HUES48 (cell line): ENCODE measurements around the gene SNAPC4.
A peak's percentile ranks its signal among the peaks of the same experiment; 100 is the strongest.

Experiments
- H3K27ac ChIP-seq: one replicate; pipeline ENCODE4 v1.7.0; 2013; ENCODE audit warnings: low read depth, low read length, inconsistent platforms
- H3K27me3 ChIP-seq: 2 replicates; pipeline ENCODE4 v1.6.1; 2013; ENCODE audit warnings: mild to moderate bottlenecking, low read length; ENCODE audit not compliant: control insufficient read depth, insufficient read depth
- H3K36me3 ChIP-seq: 2 replicates; pipeline ENCODE4 v1.6.1; 2013; ENCODE audit warnings: low read length; ENCODE audit not compliant: control insufficient read depth, insufficient read depth
- H3K4me1 ChIP-seq: 2 replicates; pipeline ENCODE4 v1.6.1; 2013; ENCODE audit warnings: mild to moderate bottlenecking, low read length; ENCODE audit not compliant: control insufficient read depth, insufficient read depth
- H3K4me3 ChIP-seq: 2 replicates; pipeline ENCODE4 v1.5.1; 2013; ENCODE audit warnings: mild to moderate bottlenecking, low read depth, low read length
- H3K9ac ChIP-seq: 2 replicates; pipeline ENCODE4 v1.6.1; 2013; ENCODE audit warnings: mild to moderate bottlenecking, low read depth, low read length, moderate library complexity
- H3K9me3 ChIP-seq: 2 replicates; pipeline ENCODE4 v1.6.1; 2013; ENCODE audit warnings: low read length; ENCODE audit not compliant: control insufficient read depth, insufficient read depth

Gene SNAPC4

GRCh38 chr9:136441191-136441680, 41.3 kb upstream of the SNAPC4 start:
- no peaks in the 10 kb centered on the region for H3K9me3 ChIP-seq
- H3K4me3 ChIP-seq: no peak overlapping the region
- no peak overlapping the region for H3K9ac ChIP-seq
- H3K27me3 ChIP-seq: no peaks in the 10 kb centered on the region
- no peak overlapping the region for H3K27ac ChIP-seq
- H3K4me1 ChIP-seq: no peaks in the 10 kb centered on the region
- peaks cover 57% of the 10 kb centered on the region for H3K36me3 ChIP-seq

- Histone ChIP-seq H3K27me3 (no peaks in the 10 kb centered on the region), H3K36me3 (peaks cover 44% of the 10 kb centered on the region), H3K9me3 (no peaks in the 10 kb centered on the region), H3K4me3 (peak within 1 kb of the TSS; percentile 84), H3K27ac (peak within 1 kb of the TSS; percentile 55), H3K9ac (peak within 1 kb of the TSS; percentile 63), H3K4me1 (no peaks in the 10 kb centered on the region)
Observed at GRCh38 chr9:136439481-136440408, 39.8 kb upstream of the SNAPC4 start, which contains the start of gene INPP5E. Gene INPP5E (minus strand): TSS chr9:136439845. CDS start chr9:136439419, 426 bp downstream.

GRCh38 chr9:136438548-136439480, 38.8 kb upstream of the SNAPC4 start:
- Histone ChIP-seq H3K27ac (no peak overlapping the region), H3K36me3 (peaks cover 36% of the 10 kb centered on the region), H3K4me1 (no peaks in the 10 kb centered on the region), H3K9me3 (no peaks in the 10 kb centered on the region), H3K9ac (peak overlapping the region; percentile 63), H3K4me3 (peak overlapping the region; percentile 84), H3K27me3 (no peaks in the 10 kb centered on the region)

GRCh38 chr9:136437839-136438547, 38.0 kb upstream of the SNAPC4 start:
- Histone ChIP-seq H3K9ac (peak overlapping the region; percentile 63; the same call in 1 of the 2 replicates), H3K36me3 (peaks cover 27% of the 10 kb centered on the region), H3K4me1 (no peaks in the 10 kb centered on the region), H3K27me3 (no peaks in the 10 kb centered on the region), H3K9me3 (no peaks in the 10 kb centered on the region), H3K4me3 (peak overlapping the region; percentile 84), H3K27ac (no peak overlapping the region)

GRCh38 chr9:136437430-136437829, 37.5 kb upstream of the SNAPC4 start:
- H3K27me3 ChIP-seq: no peaks in the 10 kb centered on the region
- H3K27ac ChIP-seq: no peak overlapping the region
- no peaks in the 10 kb centered on the region for H3K9me3 ChIP-seq
- peak overlapping the region; percentile 84; the same call in 1 of the 2 replicates for H3K4me3 ChIP-seq
- no peak overlapping the region for H3K9ac ChIP-seq
- no peaks in the 10 kb centered on the region for H3K4me1 ChIP-seq
- peaks cover 22% of the 10 kb centered on the region for H3K36me3 ChIP-seq

- H3K4me3 ChIP-seq: no peak overlapping the region
- H3K9me3 ChIP-seq: no peaks in the 10 kb centered on the region
- peaks cover 9% of the 10 kb centered on the region for H3K36me3 ChIP-seq
- no peak overlapping the region for H3K9ac ChIP-seq
- H3K4me1 ChIP-seq: no peaks in the 10 kb centered on the region
- H3K27ac ChIP-seq: no peak overlapping the region
- H3K27me3 ChIP-seq: no peaks in the 10 kb centered on the region
Observed at GRCh38 chr9:136436055-136436634, 36.2 kb upstream of the SNAPC4 start.

- Histone ChIP-seq H3K27ac (no peak overlapping the region), H3K9me3 (no peaks in the 10 kb centered on the region), H3K9ac (no peak overlapping the region), H3K4me3 (no peak overlapping the region), H3K27me3 (no peaks in the 10 kb centered on the region), H3K4me1 (no peaks in the 10 kb centered on the region), H3K36me3 (peaks cover 9% of the 10 kb centered on the region)
Observed at GRCh38 chr9:136434580-136435169, 34.7 kb upstream of the SNAPC4 start.

- H3K36me3 ChIP-seq: peaks cover 16% of the 10 kb centered on the region
- no peak overlapping the region for H3K4me3 ChIP-seq
- no peaks in the 10 kb centered on the region for H3K27me3 ChIP-seq
- H3K9ac ChIP-seq: no peak overlapping the region
- H3K9me3 ChIP-seq: no peaks in the 10 kb centered on the region
- H3K27ac ChIP-seq: no peak overlapping the region
- H3K4me1 ChIP-seq: no peaks in the 10 kb centered on the region
Observed at GRCh38 chr9:136433849-136434579, 34.0 kb upstream of the SNAPC4 start.

GRCh38 chr9:136433043-136433715, 33.2 kb upstream of the SNAPC4 start:
- Histone ChIP-seq H3K4me3 (no peak overlapping the region), H3K9me3 (no peaks in the 10 kb centered on the region), H3K27me3 (no peaks in the 10 kb centered on the region), H3K27ac (no peak overlapping the region), H3K4me1 (no peaks in the 10 kb centered on the region), H3K36me3 (peaks cover 19% of the 10 kb centered on the region), H3K9ac (no peak overlapping the region)
